ENCODE results near the gene STK10. TPM values are rescaled to one million over a fixed set of nuclear protein-coding genes. Genes with fewer than 3 reads are reported as not detected.
A peak's percentile ranks its signal among the peaks of the same experiment; 100 is the strongest.

Gene STK10
- total and polyA plus RNA-seq, 2 of the 8 experiments (the other 6 are each of a cell fraction or from before 2014, with no cell fraction given): 10.5 to 21.4 TPM

DNA sequence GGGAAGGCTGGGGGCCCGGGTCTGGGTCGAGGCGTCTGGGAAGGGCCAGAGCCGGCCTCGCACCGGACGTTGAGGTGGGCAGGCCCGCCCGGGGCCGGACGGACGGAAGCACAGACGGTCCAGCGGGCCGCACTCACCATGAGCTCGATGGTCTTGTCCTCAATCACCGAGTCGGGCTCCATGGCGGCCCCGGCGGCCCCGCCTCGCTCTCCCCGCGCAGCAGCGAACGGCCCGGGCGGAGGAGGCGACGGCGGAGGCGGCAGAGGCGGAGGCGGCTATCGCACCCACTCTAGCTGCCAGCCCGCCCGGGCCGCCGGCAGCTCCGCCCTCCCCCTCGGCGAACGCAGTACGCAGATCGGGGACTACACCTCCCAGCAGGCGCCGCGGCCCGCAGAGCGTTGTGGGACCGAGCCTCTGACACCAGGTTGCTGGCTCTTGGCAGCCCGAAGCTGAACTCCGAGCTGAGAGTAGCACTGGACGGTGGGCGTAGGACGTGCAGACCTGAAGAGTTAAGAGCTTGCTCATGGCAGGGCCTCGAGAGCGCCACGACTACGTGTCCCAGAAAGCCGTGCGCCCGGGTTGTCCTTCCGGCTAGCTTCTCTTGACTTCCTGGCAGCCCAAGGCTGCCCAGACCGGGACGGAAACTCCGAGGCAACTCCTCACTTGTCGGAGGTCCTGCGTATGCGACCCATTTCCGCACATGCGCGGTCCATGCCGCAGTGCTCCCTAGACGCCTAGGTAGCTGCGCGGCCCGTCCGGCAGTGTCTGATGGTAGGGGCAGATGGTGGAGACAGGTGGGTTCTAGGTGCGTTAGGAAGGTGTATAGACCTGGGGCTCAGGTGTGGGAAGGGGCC lies 181.5 kb downstream of the STK10 start, which contains the start of gene FBXW11 (continued):
- TF ChIP-seq RNF2 (IDR thresholded peaks at IDR 0.05; ENCODE audit: borderline replicate concordance, low read depth, low read length, missing control alignments, poor library complexity, severe bottlenecking): no peak
- TF ChIP-seq CBX5 (IDR thresholded peaks at IDR 0.05; ENCODE audit: low read depth, low read length): no peak
- TF ChIP-seq ZNF274 (IDR thresholded peaks at IDR 0.05; ENCODE audit: borderline replicate concordance, extremely low read depth, low read length): no peak
- TF ChIP-seq POLR2A (IDR thresholded peaks at IDR 0.05; ENCODE audit: control extremely low read depth in 1 of 2, low read depth in 2 of 2, low read length in 2 of 2): peak; percentile 63 to 72
- peak; percentile 39; the same call in 1 of the 2 replicates for TF ChIP-seq NRF1 (IDR thresholded peaks at IDR 0.05; ENCODE audit: low read depth, low read length)
- no peak for TF ChIP-seq CEBPB (IDR thresholded peaks at IDR 0.05; ENCODE audit: low read depth, low read length)
- peak in 1 of 2 experiments; percentile 18; a peak in 1 of 4 replicates for TF ChIP-seq HDAC2 (IDR thresholded peaks at IDR 0.05; ENCODE audit: borderline replicate concordance in 1 of 2, low read depth in 2 of 2, low read length in 2 of 2)
- TF ChIP-seq, protein P1, sequence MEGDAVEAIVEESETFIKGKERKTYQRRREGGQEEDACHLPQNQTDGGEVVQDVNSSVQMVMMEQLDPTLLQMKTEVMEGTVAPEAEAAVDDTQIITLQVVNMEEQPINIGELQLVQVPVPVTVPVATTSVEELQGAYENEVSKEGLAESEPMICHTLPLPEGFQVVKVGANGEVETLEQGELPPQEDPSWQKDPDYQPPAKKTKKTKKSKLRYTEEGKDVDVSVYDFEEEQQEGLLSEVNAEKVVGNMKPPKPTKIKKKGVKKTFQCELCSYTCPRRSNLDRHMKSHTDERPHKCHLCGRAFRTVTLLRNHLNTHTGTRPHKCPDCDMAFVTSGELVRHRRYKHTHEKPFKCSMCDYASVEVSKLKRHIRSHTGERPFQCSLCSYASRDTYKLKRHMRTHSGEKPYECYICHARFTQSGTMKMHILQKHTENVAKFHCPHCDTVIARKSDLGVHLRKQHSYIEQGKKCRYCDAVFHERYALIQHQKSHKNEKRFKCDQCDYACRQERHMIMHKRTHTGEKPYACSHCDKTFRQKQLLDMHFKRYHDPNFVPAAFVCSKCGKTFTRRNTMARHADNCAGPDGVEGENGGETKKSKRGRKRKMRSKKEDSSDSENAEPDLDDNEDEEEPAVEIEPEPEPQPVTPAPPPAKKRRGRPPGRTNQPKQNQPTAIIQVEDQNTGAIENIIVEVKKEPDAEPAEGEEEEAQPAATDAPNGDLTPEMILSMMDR (IDR thresholded peaks at IDR 0.05; ENCODE audit: control extremely low read depth in 1 of 3, insufficient read depth in 1 of 3, low read depth in 1 of 3, low read length in 3 of 3): no peak; a peak in 1 of 4 replicates
- TF ChIP-seq GTF2F1 (IDR thresholded peaks at IDR 0.05; ENCODE audit: borderline replicate concordance, low read depth, low read length): no peak
- peak; percentile 4 for TF ChIP-seq NANOG (IDR thresholded peaks at IDR 0.05; ENCODE audit: insufficient read depth, low read depth, low read length, poor library complexity, severe bottlenecking)
- TF ChIP-seq, protein P2, sequence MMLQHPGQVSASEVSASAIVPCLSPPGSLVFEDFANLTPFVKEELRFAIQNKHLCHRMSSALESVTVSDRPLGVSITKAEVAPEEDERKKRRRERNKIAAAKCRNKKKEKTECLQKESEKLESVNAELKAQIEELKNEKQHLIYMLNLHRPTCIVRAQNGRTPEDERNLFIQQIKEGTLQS (IDR thresholded peaks at IDR 0.05; ENCODE audit: insufficient read depth, low read depth, low read length): no peak
- TF ChIP-seq, protein P3, sequence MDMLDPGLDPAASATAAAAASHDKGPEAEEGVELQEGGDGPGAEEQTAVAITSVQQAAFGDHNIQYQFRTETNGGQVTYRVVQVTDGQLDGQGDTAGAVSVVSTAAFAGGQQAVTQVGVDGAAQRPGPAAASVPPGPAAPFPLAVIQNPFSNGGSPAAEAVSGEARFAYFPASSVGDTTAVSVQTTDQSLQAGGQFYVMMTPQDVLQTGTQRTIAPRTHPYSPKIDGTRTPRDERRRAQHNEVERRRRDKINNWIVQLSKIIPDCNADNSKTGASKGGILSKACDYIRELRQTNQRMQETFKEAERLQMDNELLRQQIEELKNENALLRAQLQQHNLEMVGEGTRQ (IDR thresholded peaks at IDR 0.05; ENCODE audit: low read length): no peak
- TF ChIP-seq SIN3A (conservative IDR thresholded peaks at IDR 0.05 in 1 of 2, IDR thresholded peaks at IDR 0.05 in 1 of 2; ENCODE audit: low read depth in 1 of 2, low read length in 2 of 2): peak in 1 of 2 experiments; percentile 80; a peak in 2 of 4 replicates
- TF ChIP-seq TCF12 (IDR thresholded peaks at IDR 0.05; ENCODE audit: low read depth, low read length): no peak
- TF ChIP-seq, protein P4, sequence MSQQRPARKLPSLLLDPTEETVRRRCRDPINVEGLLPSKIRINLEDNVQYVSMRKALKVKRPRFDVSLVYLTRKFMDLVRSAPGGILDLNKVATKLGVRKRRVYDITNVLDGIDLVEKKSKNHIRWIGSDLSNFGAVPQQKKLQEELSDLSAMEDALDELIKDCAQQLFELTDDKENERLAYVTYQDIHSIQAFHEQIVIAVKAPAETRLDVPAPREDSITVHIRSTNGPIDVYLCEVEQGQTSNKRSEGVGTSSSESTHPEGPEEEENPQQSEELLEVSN (IDR thresholded peaks at IDR 0.05): peak; percentile 13; the same call in 1 of the 2 replicates

Data from H1 (cell line).